Endothelial cell (in vitro differentiated cells): ENCODE data around the gene GRAMD2A. TPM values are rescaled to one million over a fixed set of nuclear protein-coding genes. Genes with fewer than 3 reads are reported as not detected.

Experiments used
- DNase-seq: peaks from one replicate; pipeline ENCODE4 v3.0.0; 2021; ENCODE audit warnings: low spot score
- H3K27ac Mint-ChIP-seq: one replicate; pipeline ENCODE4 v1.8.0; 2021; ENCODE audit warnings: mixed read lengths, inconsistent platforms; ENCODE audit not compliant: unreplicated experiment
- H3K27me3 Mint-ChIP-seq: one replicate; pipeline ENCODE4 v1.8.0; 2021; ENCODE audit warnings: mild to moderate bottlenecking, moderate library complexity, mixed read lengths, inconsistent platforms; ENCODE audit not compliant: unreplicated experiment
- H3K36me3 Mint-ChIP-seq: one replicate; pipeline ENCODE4 v1.8.0; 2021; ENCODE audit warnings: mild to moderate bottlenecking, low read depth, mixed read lengths, inconsistent platforms; ENCODE audit not compliant: unreplicated experiment
- H3K4me1 Mint-ChIP-seq: one replicate; pipeline ENCODE4 v1.8.0; 2021; ENCODE audit warnings: mild to moderate bottlenecking, mixed read lengths, inconsistent platforms; ENCODE audit not compliant: unreplicated experiment
- H3K4me3 Mint-ChIP-seq: one replicate; pipeline ENCODE4 v1.8.0; 2021; ENCODE audit warnings: mild to moderate bottlenecking, mixed read lengths, inconsistent platforms; ENCODE audit not compliant: unreplicated experiment
- H3K9me3 Mint-ChIP-seq: one replicate; pipeline ENCODE4 v1.8.0; 2021; ENCODE audit warnings: mixed read lengths, inconsistent platforms; ENCODE audit not compliant: unreplicated experiment
- CTCF ChIP-seq: fragments of 200-600 bp; sonication (generic); IDR thresholded peaks from one replicate; pipeline ENCODE4 v1.5.0; 2021; ENCODE audit warnings: antibody characterized with exemption; ENCODE audit not compliant: unreplicated experiment
- total RNA-seq: library from RNA; stranded (reverse); fragmentation: NEBNext Ultra II Directional; extraction: Animal tissue kit (Norgen Biotek cat#: 25700); gene quantifications from one replicate; pipeline ENCODE4 v1.2.1, GENCODE V29; 2021; ENCODE audit not compliant: unreplicated experiment

Gene GRAMD2A
- total RNA-seq, 1 donor from 2014 or later: 0.31 TPM

DNA sequence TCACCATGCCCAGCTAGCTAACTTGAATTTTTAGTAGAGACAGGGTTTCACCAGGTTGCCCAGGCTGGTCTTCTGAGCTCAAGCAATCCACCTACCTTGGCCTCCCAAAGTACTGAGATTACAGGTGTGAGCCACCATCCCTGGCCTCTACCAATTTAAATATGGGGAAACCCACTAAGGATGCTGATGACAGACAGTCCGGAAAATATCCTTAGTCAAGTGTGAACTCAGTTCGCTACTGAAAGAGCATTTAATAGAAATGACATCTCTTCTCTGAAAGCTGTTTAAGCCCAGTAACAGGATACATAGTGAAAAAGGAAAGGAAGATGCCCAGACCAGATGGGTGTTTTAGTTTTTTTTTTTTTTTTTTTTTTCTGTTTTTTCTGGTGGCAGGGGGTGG, 7.7 kb upstream of the GRAMD2A start:
- H3K27ac Mint-ChIP-seq: no peak overlapping the region
- H3K36me3 Mint-ChIP-seq: peaks cover 61% of the 10 kb centered on the region
- no peaks in the 10 kb centered on the region for H3K9me3 Mint-ChIP-seq
- peaks cover 7% of the 10 kb centered on the region for H3K27me3 Mint-ChIP-seq
- H3K4me3 Mint-ChIP-seq: no peak overlapping the region
- H3K4me1 Mint-ChIP-seq: no peaks in the 10 kb centered on the region
- TF ChIP-seq CTCF: no peak
- DNase-seq: no peak

- H3K27me3 Mint-ChIP-seq: peaks cover 7% of the 10 kb centered on the region
- H3K4me1 Mint-ChIP-seq: no peaks in the 10 kb centered on the region
- DNase-seq: no peak
- H3K4me3 Mint-ChIP-seq: no peak overlapping the region
- H3K27ac Mint-ChIP-seq: no peak overlapping the region
- H3K9me3 Mint-ChIP-seq: no peaks in the 10 kb centered on the region
- no peak for TF ChIP-seq CTCF
- peaks cover 66% of the 10 kb centered on the region for H3K36me3 Mint-ChIP-seq
Observed at GRCh38 chr15:72203507-72203837, 5.9 kb upstream of the GRAMD2A start.

DNA sequence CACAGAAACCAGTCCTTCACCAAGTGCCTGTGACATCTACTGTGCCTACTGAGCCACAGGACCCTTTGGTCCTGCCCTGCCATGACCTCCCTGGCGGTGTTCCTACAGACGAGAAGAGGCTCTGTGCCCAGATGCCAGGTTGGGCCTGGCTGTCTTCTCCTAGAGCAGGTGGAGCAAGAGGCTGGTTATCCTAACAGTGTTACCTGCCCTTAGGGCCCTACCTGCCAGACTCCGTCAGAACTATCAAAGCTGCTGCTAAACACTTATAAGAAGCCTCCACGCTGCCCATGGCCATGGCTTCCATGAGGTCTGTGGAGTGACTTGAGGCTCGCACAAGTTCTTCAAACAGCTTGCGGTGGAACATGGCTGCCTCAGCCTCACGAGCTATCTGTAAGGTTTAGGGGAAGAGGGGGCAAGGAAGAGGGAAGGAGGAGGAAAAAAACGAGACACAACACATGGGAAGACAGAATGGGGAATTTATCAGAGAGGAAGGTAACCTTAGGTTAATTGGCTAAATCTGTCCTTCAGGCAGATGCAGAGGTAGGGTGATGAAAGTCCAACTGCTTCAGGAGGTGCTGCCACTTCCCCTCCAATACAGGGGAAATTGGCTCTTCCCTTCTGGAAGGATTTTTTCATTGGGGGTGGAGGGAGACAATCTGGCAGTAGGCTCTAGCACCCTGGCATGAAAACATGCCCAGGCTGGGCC, 5.4 kb upstream of the GRAMD2A start:
- no peak overlapping the region for H3K27ac Mint-ChIP-seq
- H3K4me1 Mint-ChIP-seq: peaks cover 2% of the 10 kb centered on the region

DNA sequence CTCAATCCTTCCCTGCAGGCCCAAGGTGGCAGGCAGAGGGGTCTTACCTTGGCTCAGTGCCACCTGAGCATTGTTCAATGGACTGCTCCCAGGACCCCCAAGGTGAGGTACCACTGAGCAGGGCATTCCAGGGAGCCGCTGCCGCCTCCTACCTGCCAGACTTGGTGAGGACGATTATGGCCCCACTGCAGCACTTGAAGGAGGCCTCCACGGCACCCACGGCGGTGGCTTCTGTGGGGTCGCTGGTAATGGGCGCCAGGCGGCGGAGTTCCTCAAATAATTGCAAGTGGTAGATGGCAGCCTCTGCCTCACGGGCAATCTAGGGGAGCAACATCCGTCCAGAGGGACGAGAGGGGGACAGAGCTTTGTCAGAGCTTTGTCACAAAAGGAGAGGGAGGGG, 4.7 kb upstream of the GRAMD2A start:
- no peak for DNase-seq
- Mint-ChIP-seq H3K27me3 (peaks cover 10% of the 10 kb centered on the region), H3K36me3 (peaks cover 64% of the 10 kb centered on the region), H3K4me1 (peaks cover 4% of the 10 kb centered on the region), H3K9me3 (no peaks in the 10 kb centered on the region), H3K4me3 (no peak overlapping the region), H3K27ac (no peak overlapping the region)
- TF ChIP-seq CTCF: no peak

More for the DNA sequence above, 5.4 kb upstream of the GRAMD2A start:
- no peaks in the 10 kb centered on the region for H3K9me3 Mint-ChIP-seq
- no peak for DNase-seq
- no peak overlapping the region for H3K4me3 Mint-ChIP-seq
- TF ChIP-seq CTCF: no peak
- H3K27me3 Mint-ChIP-seq: peaks cover 9% of the 10 kb centered on the region
- peaks cover 67% of the 10 kb centered on the region for H3K36me3 Mint-ChIP-seq

GRCh38 chr15:72201391-72201921, 3.9 kb upstream of the GRAMD2A start:
- H3K4me1 Mint-ChIP-seq: peaks cover 4% of the 10 kb centered on the region
- no peak overlapping the region for H3K4me3 Mint-ChIP-seq
- TF ChIP-seq CTCF: no peak
- H3K27ac Mint-ChIP-seq: no peak overlapping the region
- no peaks in the 10 kb centered on the region for H3K9me3 Mint-ChIP-seq
- H3K27me3 Mint-ChIP-seq: peaks cover 13% of the 10 kb centered on the region
- peaks cover 57% of the 10 kb centered on the region for H3K36me3 Mint-ChIP-seq
- DNase-seq: no peak
